ENCODE measurements around the gene MPPED2. TPM values are rescaled to one million over a fixed set of nuclear protein-coding genes. Genes with fewer than 3 reads are reported as not detected.

The MPPED2 gene
- total and polyA plus RNA-seq, 8 donors = 2.0 to 5.0 (median 3.8) TPM

- Histone ChIP-seq H3K27me3 (no peaks in the 10 kb centered on the region), H3K9me3 (no peaks in the 10 kb centered on the region), H3K36me3 (no peaks in the 10 kb centered on the region), H3K27ac (no peak overlapping the region), H3K4me1 (no peaks in the 10 kb centered on the region), H3K4me3 (no peak overlapping the region)
- no peak for TF ChIP-seq CTCF (IDR thresholded peaks at IDR 0.05)
- DNase-seq (no peak), FAIRE-seq (no peak), ATAC-seq (no peak)
- intact Hi-C loops (cut with DNase I) = no loop called here
- WGBS, 2 donors = 86 to 90% methylated on average over 4 of the region's 4 CpGs
These were observed 5.6 kb downstream of the MPPED2 start for GRCh38 chr11:30580573-30580972.

- FAIRE-seq (no peak), ATAC-seq (no peak), DNase-seq (no peak)
- no peaks in the 10 kb centered on the region for H3K4me1 ChIP-seq
- no peak for TF ChIP-seq CTCF (IDR thresholded peaks at IDR 0.05)
- H3K27me3 ChIP-seq = no peaks in the 10 kb centered on the region
- H3K9me3 ChIP-seq = no peaks in the 10 kb centered on the region
- H3K27ac ChIP-seq = no peak overlapping the region
- WGBS, 2 donors = 68 to 75% methylated on average over 3 of the region's 3 CpGs
- intact Hi-C loops (cut with DNase I) = no loop called here
- no peaks in the 10 kb centered on the region for H3K36me3 ChIP-seq
- H3K4me3 ChIP-seq = no peak overlapping the region
These were observed 6.6 kb downstream of the MPPED2 start for GRCh38 chr11:30579415-30580175.

- Histone ChIP-seq H3K36me3 (no peaks in the 10 kb centered on the region), H3K27me3 (no peaks in the 10 kb centered on the region), H3K27ac (no peak overlapping the region), H3K9me3 (no peaks in the 10 kb centered on the region), H3K4me1 (no peaks in the 10 kb centered on the region), H3K4me3 (no peak overlapping the region)
- FAIRE-seq = no peak
- no peak for DNase-seq
- intact Hi-C loops (cut with DNase I) = no loop called here
- ATAC-seq = no peak
- TF ChIP-seq CTCF (IDR thresholded peaks at IDR 0.05) = no peak
- WGBS, 2 donors = 85 to 93% methylated on average over 1 of the region's 1 CpG
These were observed 7.7 kb downstream of the MPPED2 start for GRCh38 chr11:30578406-30578805.

- Histone ChIP-seq H3K27me3 (no peaks in the 10 kb centered on the region), H3K9me3 (no peaks in the 10 kb centered on the region), H3K4me1 (no peaks in the 10 kb centered on the region), H3K27ac (no peak overlapping the region), H3K4me3 (no peak overlapping the region), H3K36me3 (no peaks in the 10 kb centered on the region)
- WGBS, 2 donors = 97 to 99% methylated on average over 2 of the region's 2 CpGs
- intact Hi-C loops (cut with DNase I) = no loop called here
- no peak for FAIRE-seq
- DNase-seq = no peak
- no peak for ATAC-seq
- TF ChIP-seq CTCF (IDR thresholded peaks at IDR 0.05) = no peak
These were observed 12.2 kb downstream of the MPPED2 start for GRCh38 chr11:30573951-30574350.

GRCh38 chr11:30568931-30569330 lies 17.2 kb downstream of the MPPED2 start:
- Histone ChIP-seq H3K36me3 (no peaks in the 10 kb centered on the region), H3K9me3 (no peaks in the 10 kb centered on the region), H3K4me1 (no peaks in the 10 kb centered on the region), H3K27me3 (no peaks in the 10 kb centered on the region), H3K27ac (no peak overlapping the region), H3K4me3 (no peak overlapping the region)
- TF ChIP-seq CTCF (IDR thresholded peaks at IDR 0.05) = no peak
- WGBS, 2 donors = 47 to 53% methylated on average over 8 of the region's 8 CpGs
- no peak for FAIRE-seq
- ATAC-seq = no peak
- intact Hi-C loops (cut with DNase I) = no loop called here
- no peak for DNase-seq

Data from pancreas (tissue), 10 donors.